MCF 10A (cell line): ENCODE results near the gene COQ5. TPM values are rescaled to one million over a fixed set of nuclear protein-coding genes. Genes with fewer than 3 reads are reported as not detected.
"Not testable (repeated sequence)": the region's sequence is repeated elsewhere in the genome, so short reads cannot be mapped to it uniquely, and the experiment has no call there.

Experiments used
- BruUV-seq: library from RNA; stranded (reverse); fragments of 400-500 nt; replicated peaks from 2 replicates; lab custom pipeline; 2021; lab: Mats Ljungman, UMichigan
- CTCF ChIA-PET: fragments of 300-600 bp; sonication (Branson Sonifier 250); formaldehyde crosslinking; extraction: SDS; loops from one replicate; lab custom pipeline; 2021; ENCODE audit warnings: antibody characterized with exemption, inconsistent platforms; lab: Yijun Ruan, JAX
- POLR2A ChIA-PET: fragments of 300-600, 350-650 bp; sonication (Branson Sonifier 250); formaldehyde crosslinking; extraction: SDS; loops from one replicate; lab custom pipeline; 2020; ENCODE audit warnings: antibody characterized with exemption, inconsistent platforms; lab: Yijun Ruan, JAX
- DNase-seq: peaks from one replicate; pipeline ENCODE4 v3.0.0-alpha.2; 2018; ENCODE audit not compliant: unreplicated experiment
- H3K27ac Mint-ChIP-seq: one replicate; pipeline ENCODE4 v1.8.0; 2022; ENCODE audit warnings: mild to moderate bottlenecking, low read depth, mixed read lengths; ENCODE audit not compliant: unreplicated experiment
- H3K27me3 Mint-ChIP-seq: one replicate; pipeline ENCODE4 v1.8.0; 2022; ENCODE audit warnings: mixed read lengths; ENCODE audit not compliant: insufficient read depth, unreplicated experiment
- H3K36me3 Mint-ChIP-seq: one replicate; pipeline ENCODE4 v1.8.0; 2022; ENCODE audit warnings: mild to moderate bottlenecking, moderate library complexity, mixed read lengths; ENCODE audit not compliant: insufficient read depth, unreplicated experiment
- H3K4me1 Mint-ChIP-seq: one replicate; pipeline ENCODE4 v1.8.0; 2022; ENCODE audit warnings: mixed read lengths; ENCODE audit not compliant: insufficient read depth, unreplicated experiment
- H3K4me3 Mint-ChIP-seq: one replicate; pipeline ENCODE4 v1.8.0; 2022; ENCODE audit warnings: mild to moderate bottlenecking, moderate library complexity, mixed read lengths; ENCODE audit not compliant: unreplicated experiment
- H3K9me3 Mint-ChIP-seq: one replicate; pipeline ENCODE4 v1.8.0; 2022; ENCODE audit warnings: mixed read lengths; ENCODE audit not compliant: unreplicated experiment
- intact Hi-C: fragments of 100-400 bp; cut with micrococcal nuclease; formaldehyde crosslinking; loops from 2 replicates; pipeline ENCODE4 v1.14.1; 2022
- total RNA-seq: library from RNA; stranded (reverse); gene quantifications from 2 replicates; pipeline ENCODE4 v1.2.3, GENCODE V29; 2022
- TF ChIP-seq, protein P1 (sequence below): fragments of 200-600 bp; IDR thresholded peaks from one replicate; pipeline ENCODE4 v1.8.0; 2022; ENCODE audit warnings: antibody characterized with exemption, mild to moderate bottlenecking; ENCODE audit not compliant: unreplicated experiment

Gene COQ5
- total RNA-seq, 1 experiment from 2014 or later: 22.9 TPM

- intact Hi-C loops: no loop called here
- Mint-ChIP-seq H3K27ac (no peak overlapping the region), H3K36me3 (peaks cover 32% of the 10 kb centered on the region), H3K4me3 (no peak overlapping the region), H3K4me1 (peaks cover 7% of the 10 kb centered on the region), H3K27me3 (no peaks in the 10 kb centered on the region), H3K9me3 (no peaks in the 10 kb centered on the region)
- no peak for DNase-seq
- CTCF ChIA-PET: interaction anchor here (1.4 kb wide), 1 partner anchor 92 kb away, joined by 6 read pairs; no protein-coding TSS in a partner anchor
- TF ChIP-seq, protein P1, sequence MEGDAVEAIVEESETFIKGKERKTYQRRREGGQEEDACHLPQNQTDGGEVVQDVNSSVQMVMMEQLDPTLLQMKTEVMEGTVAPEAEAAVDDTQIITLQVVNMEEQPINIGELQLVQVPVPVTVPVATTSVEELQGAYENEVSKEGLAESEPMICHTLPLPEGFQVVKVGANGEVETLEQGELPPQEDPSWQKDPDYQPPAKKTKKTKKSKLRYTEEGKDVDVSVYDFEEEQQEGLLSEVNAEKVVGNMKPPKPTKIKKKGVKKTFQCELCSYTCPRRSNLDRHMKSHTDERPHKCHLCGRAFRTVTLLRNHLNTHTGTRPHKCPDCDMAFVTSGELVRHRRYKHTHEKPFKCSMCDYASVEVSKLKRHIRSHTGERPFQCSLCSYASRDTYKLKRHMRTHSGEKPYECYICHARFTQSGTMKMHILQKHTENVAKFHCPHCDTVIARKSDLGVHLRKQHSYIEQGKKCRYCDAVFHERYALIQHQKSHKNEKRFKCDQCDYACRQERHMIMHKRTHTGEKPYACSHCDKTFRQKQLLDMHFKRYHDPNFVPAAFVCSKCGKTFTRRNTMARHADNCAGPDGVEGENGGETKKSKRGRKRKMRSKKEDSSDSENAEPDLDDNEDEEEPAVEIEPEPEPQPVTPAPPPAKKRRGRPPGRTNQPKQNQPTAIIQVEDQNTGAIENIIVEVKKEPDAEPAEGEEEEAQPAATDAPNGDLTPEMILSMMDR: no peak
- POLR2A ChIA-PET: interaction anchor here (0.7 to 1.1 kb wide), 6 partner anchors 12 to 242 kb away, joined by 3 to 4 read pairs (median 3); no protein-coding TSS in a partner anchor
- no TSS peak for BruUV-seq
Measured at GRCh38 chr12:120532701-120533238, 3.8 kb upstream of the COQ5 start.

GRCh38 chr12:120530418-120530761 lies 1.4 kb upstream of the COQ5 start:
- H3K4me1 Mint-ChIP-seq, H3K27me3 Mint-ChIP-seq, intact Hi-C loops, H3K9me3 Mint-ChIP-seq, BruUV-seq, DNase-seq, CTCF ChIA-PET: not testable (repeated sequence)
- peak overlapping the region; percentile 79 for H3K4me3 Mint-ChIP-seq
- H3K27ac Mint-ChIP-seq: peak overlapping the region; percentile 96
- POLR2A ChIA-PET: interaction anchor here (0.7 to 3.7 kb wide), 6 partner anchors 8 to 295 kb away, joined by 3 to 45 read pairs (median 12); partner anchors contain the start of genes DYNLL1 and SRSF9
- H3K36me3 Mint-ChIP-seq: peaks cover 15% of the 10 kb centered on the region

DNA sequence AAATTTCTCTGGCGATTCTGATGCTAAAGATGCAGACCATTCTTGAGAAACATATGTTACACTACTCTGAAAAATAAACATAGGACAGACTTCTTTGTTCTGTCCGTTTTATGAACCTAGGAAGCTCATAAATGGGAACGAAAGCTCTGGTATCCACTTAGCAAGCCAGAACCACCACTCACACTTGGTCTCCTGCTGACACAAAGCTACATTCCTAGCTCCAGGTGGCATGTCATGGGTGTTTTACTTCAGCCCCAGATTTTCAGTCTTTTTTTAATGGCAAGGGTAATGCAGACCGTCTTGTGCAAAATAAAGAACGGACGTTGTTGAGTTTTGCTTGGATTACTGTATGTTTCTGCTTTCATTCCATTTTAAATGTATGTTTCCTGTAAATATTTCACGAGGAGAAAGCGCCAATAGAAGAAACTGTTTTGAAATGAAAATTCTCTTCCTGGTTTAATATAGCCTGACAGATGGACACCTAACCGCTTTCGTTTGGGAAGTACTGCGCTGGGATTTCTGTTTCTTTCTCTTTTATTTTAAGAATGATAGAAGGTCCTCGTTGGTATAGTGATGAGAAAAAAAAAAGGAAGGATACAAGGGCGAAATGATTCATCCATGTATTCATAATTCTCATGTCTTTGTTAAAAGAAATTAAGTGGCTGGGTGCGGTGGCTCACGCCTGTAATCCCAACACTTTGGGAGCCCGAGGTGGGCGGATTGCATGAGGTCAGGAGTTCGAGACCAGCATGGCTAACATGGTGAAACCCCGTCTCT lies 871 bp upstream of the COQ5 start:
- DNase-seq: peak; percentile 61
- intact Hi-C loops: loop anchor here (1.0 kb wide), 1 partner anchor 51 kb away; the partner anchor contains the start of gene POP5
- Mint-ChIP-seq H3K4me3 (peak overlapping the region; percentile 79), H3K36me3 (peaks cover 12% of the 10 kb centered on the region), H3K27me3 (no peaks in the 10 kb centered on the region), H3K27ac (peak overlapping the region; percentile 96), H3K4me1 (peaks cover 6% of the 10 kb centered on the region), H3K9me3 (no peaks in the 10 kb centered on the region)
- BruUV-seq: no TSS peak
- POLR2A ChIA-PET: interaction anchor here (0.6 to 3.7 kb wide), 18 partner anchors 9 to 328 kb away, joined by 3 to 45 read pairs (median 5); partner anchors contain the start of genes DYNLL1, GATC, POP5 and RPLP0
- TF ChIP-seq, protein P1: no peak
- CTCF ChIA-PET: interaction anchor here (0.9 kb wide), 1 partner anchor 48 kb away, joined by 3 read pairs; no protein-coding TSS in a partner anchor

DNA sequence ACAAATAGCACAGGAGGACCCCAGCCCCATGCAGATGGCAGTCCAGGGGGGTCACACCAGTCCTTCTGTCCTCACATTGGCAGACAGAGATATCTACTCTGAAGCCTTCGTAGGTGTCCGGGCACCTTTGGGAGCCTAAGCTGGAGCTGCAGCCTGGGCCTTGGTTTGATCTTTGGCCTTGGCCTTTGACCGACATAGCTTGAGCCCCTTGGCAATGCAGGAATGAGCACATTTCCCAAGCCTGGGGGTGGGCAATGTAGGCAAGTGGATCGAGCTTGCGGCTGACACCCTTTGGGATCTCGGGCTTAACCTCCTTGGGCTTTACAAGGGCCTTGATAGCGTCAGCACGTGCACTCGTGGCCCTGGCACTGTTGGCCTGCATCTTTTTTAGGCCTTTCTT lies 6.4 kb downstream of the COQ5 start:
- Mint-ChIP-seq H3K4me1 (peaks cover 6% of the 10 kb centered on the region), H3K4me3 (no peak overlapping the region), H3K27ac (no peak overlapping the region), H3K9me3 (no peaks in the 10 kb centered on the region), H3K36me3 (peaks cover 40% of the 10 kb centered on the region), H3K27me3 (no peaks in the 10 kb centered on the region)
- TF ChIP-seq, protein P1: no peak
- no TSS peak for BruUV-seq
- CTCF ChIA-PET: no interaction called here
- POLR2A ChIA-PET: no interaction called here
- DNase-seq: no peak
- intact Hi-C loops: no loop called here

DNA sequence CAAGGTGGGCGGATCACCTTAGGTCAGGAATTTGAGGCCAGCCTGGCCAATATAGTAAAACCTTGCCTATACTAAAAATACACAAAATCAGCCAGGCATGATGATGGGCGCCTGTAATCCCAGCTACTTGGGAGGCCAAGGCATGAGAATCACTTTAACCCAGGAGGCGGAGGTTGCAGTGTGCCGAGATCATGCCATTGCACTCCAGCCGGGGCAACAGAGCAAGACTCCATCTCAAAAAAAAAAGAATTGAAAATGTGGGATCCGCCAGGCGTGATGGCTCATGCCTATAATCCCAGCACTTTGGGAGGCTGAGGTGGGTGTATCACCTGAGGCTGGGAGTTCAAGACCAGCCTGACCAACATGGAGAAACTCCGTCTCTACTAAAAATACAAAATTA lies 9.6 kb downstream of the COQ5 start:
- ChIA-PET CTCF (interaction anchor here (0.6 kb wide), 1 partner anchor 19 kb away, joined by 4 read pairs; no protein-coding TSS in a partner anchor), POLR2A (interaction anchor here (0.9 kb wide), 1 partner anchor 10 kb away, joined by 3 read pairs; the partner anchor contains the start of gene COQ5)
- H3K27me3 Mint-ChIP-seq, intact Hi-C loops, H3K9me3 Mint-ChIP-seq, H3K27ac Mint-ChIP-seq, DNase-seq, H3K4me1 Mint-ChIP-seq, BruUV-seq, H3K4me3 Mint-ChIP-seq: not testable (repeated sequence)
- peaks cover 60% of the 10 kb centered on the region for H3K36me3 Mint-ChIP-seq
